K562 (cell line): ENCODE results near the gene TRIOBP. TPM values are rescaled to one million over a fixed set of nuclear protein-coding genes. Genes with fewer than 3 reads are reported as not detected.
A peak's percentile ranks its signal among the peaks of the same experiment; 100 is the strongest.

Experiments used
- CBFA2T2 ChIP-seq: fragments of 450-650 bp; conservative IDR thresholded peaks from 2 replicates; pipeline ENCODE4 v1.6.1; 2017; ENCODE audit warnings: mild to moderate bottlenecking
- CC2D1A ChIP-seq: fragments of 450-650 bp; IDR thresholded peaks from 2 replicates; pipeline ENCODE4 v1.6.1; 2017; ENCODE audit warnings: mild to moderate bottlenecking
- ESRRA ChIP-seq: fragments of 450-650 bp; IDR thresholded peaks from 2 replicates; pipeline ENCODE4 v1.6.1; 2014; ENCODE audit warnings: low read depth, mild to moderate bottlenecking, moderate library complexity, borderline replicate concordance
- EZH2 ChIP-seq: IDR thresholded peaks from 2 replicates; pipeline ENCODE4 v1.6.1; 2012; ENCODE audit warnings: low read depth, mild to moderate bottlenecking, inconsistent platforms, low read length, borderline replicate concordance
- HDAC2 ChIP-seq: fragments of 450-650 bp; IDR thresholded peaks from 2 replicates; pipeline ENCODE4 v1.6.1; 2016; ENCODE audit warnings: mild to moderate bottlenecking
- JUNB ChIP-seq: fragments of 450-650 bp; formaldehyde crosslinking; conservative IDR thresholded peaks from 2 replicates; pipeline ENCODE4 v1.4.0; 2020; ENCODE audit warnings: mild to moderate bottlenecking
- MEIS2 ChIP-seq: fragments of 450-650 bp; IDR thresholded peaks from 2 replicates; pipeline ENCODE4 v1.6.1; 2014; ENCODE audit warnings: mild to moderate bottlenecking; ENCODE audit not compliant: partially characterized antibody
- NFIC ChIP-seq: fragments of 450-650 bp; IDR thresholded peaks from 2 replicates; pipeline ENCODE4 v1.6.1; 2017; ENCODE audit warnings: mild to moderate bottlenecking, inconsistent platforms
- PPARD ChIP-seq: fragments of 250-450 bp; sonication (Bioruptor Pico); IDR thresholded peaks from 2 replicates; pipeline ENCODE4 v1.8.0; 2022; ENCODE audit warnings: inconsistent platforms, mild to moderate bottlenecking, moderate library complexity
- RAD21 ChIP-seq, 2 experiments: fragments of 250-450 bp in 1 of 2; fragments of 450-650 bp in 1 of 2; sonication (Bioruptor Pico) in 1 of 2; formaldehyde crosslinking in 1 of 2; IDR thresholded peaks in 1 of 2; conservative IDR thresholded peaks in 1 of 2; 2 replicates each; pipeline versions ENCODE4 v1.4.0 to v1.8.0; 2020 to 2022; ENCODE audit warnings: mild to moderate bottlenecking in 2 of 2, moderate library complexity in 1 of 2
- RBBP5 ChIP-seq: fragments of 200-600 bp; sonication (generic); IDR thresholded peaks from 2 replicates; pipeline ENCODE4 v1.6.1; 2012; ENCODE audit warnings: borderline replicate concordance, mild to moderate bottlenecking, low read length, control low read depth, inconsistent platforms; ENCODE audit not compliant: insufficient read depth, poor library complexity, severe bottlenecking
- RNF2 ChIP-seq: sonication (generic); IDR thresholded peaks from 2 replicates; pipeline ENCODE4 v1.6.1; 2016
- SIN3A ChIP-seq, 2 experiments: fragments of 150-350 bp in 1 of 2; IDR thresholded peaks; 2 replicates each; pipeline ENCODE4 v1.6.1; 2011 to 2016; ENCODE audit warnings: borderline replicate concordance in 2 of 2, low read depth in 2 of 2, low read length in 2 of 2, mild to moderate bottlenecking in 2 of 2, moderate library complexity in 2 of 2; ENCODE audit not compliant: control insufficient read depth in 1 of 2
- SMAD2 ChIP-seq: fragments of 150-350 bp; IDR thresholded peaks from 2 replicates; pipeline ENCODE4 v1.6.1; 2014; ENCODE audit warnings: low read depth, mild to moderate bottlenecking, low read length
- SUPT5H ChIP-seq: fragments of 450-650 bp; IDR thresholded peaks from 2 replicates; pipeline ENCODE4 v1.6.1; 2016
- TAF7 ChIP-seq: fragments of 450-650 bp; IDR thresholded peaks from 2 replicates; pipeline ENCODE4 v1.6.1; 2016; ENCODE audit warnings: missing genetic modification characterization, missing compliant biosample characterization
- ZNF583 ChIP-seq: fragments of 250-450 bp; sonication (Bioruptor Pico); IDR thresholded peaks from 2 replicates; pipeline ENCODE4 v1.4.0; 2020
- ZNF699 ChIP-seq: fragments of 250-450 bp; sonication (Bioruptor Pico); IDR thresholded peaks from 2 replicates; pipeline ENCODE4 v1.8.0; 2021; ENCODE audit warnings: mild to moderate bottlenecking, moderate library complexity; ENCODE audit not compliant: insufficient replicate concordance
- polyA plus RNA-seq, 8 experiments: library from polyadenylated mRNA; depleted of rRNA in 4 of 8; stranded (reverse) in 5 of 8; unstranded in 3 of 8; fragments of >200 nt; fragmentation: Nextera tagmentation in 2 of 8; fragmentation: Illumina TruSeq in 1 of 8; extraction: Ambion mirVana in 2 of 8; extraction: Trizol in 1 of 8; gene quantifications; 2 replicates each; pipeline versions ENCODE4 v1.2.1 to v1.2.3, GENCODE V29; 2011 to 2014; ENCODE audit warnings: inconsistent platforms in 1 of 8, missing spikeins in 1 of 8
- total RNA-seq, 7 experiments: library from RNA; depleted of rRNA in 6 of 7; stranded (reverse); fragments of >200 nt in 6 of 7; fragmentation: Illumina TruSeq in 2 of 7; extraction: Trizol in 2 of 7; gene quantifications; 2 replicates each; pipeline versions ENCODE4 v1.2.1 to v1.2.3, GENCODE V29; 2011 to 2021; ENCODE audit warnings: low replicate concordance in 1 of 7
- TF ChIP-seq, protein P1 (sequence below): sonication (generic); formaldehyde crosslinking; IDR thresholded peaks from 2 replicates; pipeline ENCODE4 v1.8.1; 2023; ENCODE audit warnings: mild to moderate bottlenecking, missing genetic modification reagents
- TF ChIP-seq, protein P2 (sequence below), 2 experiments: fragments of 450-650 bp in 1 of 2; IDR thresholded peaks; 2 replicates each; pipeline ENCODE4 v1.6.1; 2011 to 2017; ENCODE audit warnings: low read depth in 2 of 2, antibody characterized with exemption in 1 of 2, borderline replicate concordance in 1 of 2, low read length in 1 of 2, mild to moderate bottlenecking in 1 of 2, mixed read lengths in 1 of 2; ENCODE audit not compliant: control insufficient read depth in 1 of 2
- TF ChIP-seq, protein P3 (sequence below): sonication (generic); formaldehyde crosslinking; IDR thresholded peaks from 2 replicates; pipeline ENCODE4 v1.9.0; 2022; ENCODE audit warnings: mild to moderate bottlenecking, missing genetic modification reagents

The TRIOBP gene
- total and polyA plus RNA-seq, 9 of the 15 experiments (the other 6 are each of a cell fraction or from before 2014, with no cell fraction given) = 0.24 to 13.8 (median 5.5) TPM

DNA sequence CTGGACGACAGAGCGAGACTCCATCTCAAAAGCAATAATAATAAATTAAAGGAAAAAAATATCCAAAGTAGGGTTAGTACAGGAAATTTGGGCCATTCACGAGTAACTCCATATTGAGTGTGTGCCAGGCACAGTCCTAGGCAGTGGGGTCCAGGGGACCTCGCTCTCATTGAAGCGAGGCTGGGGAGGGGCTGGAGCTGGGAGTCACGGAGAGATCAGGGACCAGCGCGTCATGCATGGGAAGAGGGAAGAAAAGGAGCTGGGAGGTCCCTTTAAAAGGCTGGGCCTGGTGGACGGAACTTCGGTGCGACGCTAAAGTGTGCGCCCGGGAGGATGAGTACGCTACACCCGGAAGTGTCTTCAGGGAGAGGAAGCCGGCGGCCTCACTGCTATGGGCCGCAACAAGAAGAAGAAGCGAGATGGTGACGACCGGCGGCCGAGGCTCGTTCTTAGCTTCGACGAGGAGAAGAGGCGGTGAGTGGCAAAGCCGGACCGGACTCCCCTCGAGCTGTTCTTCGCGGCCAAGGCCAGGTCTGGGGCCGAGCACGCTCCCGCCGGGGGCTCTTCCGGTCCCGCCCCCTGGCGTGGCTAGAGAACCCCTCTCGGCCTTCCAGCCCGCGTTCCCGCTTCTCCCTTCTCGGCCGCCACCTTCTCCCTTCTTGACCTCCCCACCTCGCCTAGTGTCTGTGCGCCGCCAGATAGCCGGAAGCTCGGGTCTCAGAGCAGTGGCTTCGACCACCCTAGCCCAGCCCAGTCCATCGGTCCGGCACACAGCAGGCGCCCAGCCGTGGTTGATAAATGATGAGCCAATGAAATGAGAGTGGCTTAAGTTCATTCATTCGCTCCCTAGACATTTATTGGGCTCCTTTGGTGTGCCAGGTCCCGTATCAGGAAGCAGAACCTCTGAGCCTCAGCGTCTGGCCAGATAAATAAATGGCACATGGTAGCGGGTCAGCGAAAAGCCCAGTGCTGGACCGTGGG lies 10.6 kb upstream of the TRIOBP start, which contains the start of gene NOL12 (continued):
- TF ChIP-seq SIN3A (IDR thresholded peaks at IDR 0.05; ENCODE audit: borderline replicate concordance in 2 of 2, control insufficient read depth in 1 of 2, low read depth in 2 of 2, low read length in 2 of 2) = peak in 1 of 2 experiments; percentile 82; a peak in 3 of 4 replicates
- no peak for TF ChIP-seq JUNB (CRISPR knock-in tag)
- peak; percentile 80; the same call in 1 of the 2 replicates for TF ChIP-seq HDAC2
- TF ChIP-seq SMAD2 = no peak
- no peak for TF ChIP-seq RNF2
- no peak for TF ChIP-seq ZNF583 (CRISPR knock-in tag)
- no peak for TF ChIP-seq PPARD
- peak; percentile 96 for TF ChIP-seq RBBP5
- no peak for TF ChIP-seq RAD21 (CRISPR knock-in tag; conservative IDR thresholded peaks at IDR 0.05 in 1 of 2, IDR thresholded peaks at IDR 0.05 in 1 of 2)
- TF ChIP-seq TAF7 (tag) = peak; percentile 19; the same call in 1 of the 2 replicates
- TF ChIP-seq, protein P1, sequence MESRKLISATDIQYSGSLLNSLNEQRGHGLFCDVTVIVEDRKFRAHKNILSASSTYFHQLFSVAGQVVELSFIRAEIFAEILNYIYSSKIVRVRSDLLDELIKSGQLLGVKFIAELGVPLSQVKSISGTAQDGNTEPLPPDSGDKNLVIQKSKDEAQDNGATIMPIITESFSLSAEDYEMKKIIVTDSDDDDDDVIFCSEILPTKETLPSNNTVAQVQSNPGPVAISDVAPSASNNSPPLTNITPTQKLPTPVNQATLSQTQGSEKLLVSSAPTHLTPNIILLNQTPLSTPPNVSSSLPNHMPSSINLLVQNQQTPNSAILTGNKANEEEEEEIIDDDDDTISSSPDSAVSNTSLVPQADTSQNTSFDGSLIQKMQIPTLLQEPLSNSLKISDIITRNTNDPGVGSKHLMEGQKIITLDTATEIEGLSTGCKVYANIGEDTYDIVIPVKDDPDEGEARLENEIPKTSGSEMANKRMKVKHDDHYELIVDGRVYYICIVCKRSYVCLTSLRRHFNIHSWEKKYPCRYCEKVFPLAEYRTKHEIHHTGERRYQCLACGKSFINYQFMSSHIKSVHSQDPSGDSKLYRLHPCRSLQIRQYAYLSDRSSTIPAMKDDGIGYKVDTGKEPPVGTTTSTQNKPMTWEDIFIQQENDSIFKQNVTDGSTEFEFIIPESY (CRISPR knock-in tag) = peak; percentile 43; the same call in 1 of the 2 replicates
- TF ChIP-seq, protein P2, sequence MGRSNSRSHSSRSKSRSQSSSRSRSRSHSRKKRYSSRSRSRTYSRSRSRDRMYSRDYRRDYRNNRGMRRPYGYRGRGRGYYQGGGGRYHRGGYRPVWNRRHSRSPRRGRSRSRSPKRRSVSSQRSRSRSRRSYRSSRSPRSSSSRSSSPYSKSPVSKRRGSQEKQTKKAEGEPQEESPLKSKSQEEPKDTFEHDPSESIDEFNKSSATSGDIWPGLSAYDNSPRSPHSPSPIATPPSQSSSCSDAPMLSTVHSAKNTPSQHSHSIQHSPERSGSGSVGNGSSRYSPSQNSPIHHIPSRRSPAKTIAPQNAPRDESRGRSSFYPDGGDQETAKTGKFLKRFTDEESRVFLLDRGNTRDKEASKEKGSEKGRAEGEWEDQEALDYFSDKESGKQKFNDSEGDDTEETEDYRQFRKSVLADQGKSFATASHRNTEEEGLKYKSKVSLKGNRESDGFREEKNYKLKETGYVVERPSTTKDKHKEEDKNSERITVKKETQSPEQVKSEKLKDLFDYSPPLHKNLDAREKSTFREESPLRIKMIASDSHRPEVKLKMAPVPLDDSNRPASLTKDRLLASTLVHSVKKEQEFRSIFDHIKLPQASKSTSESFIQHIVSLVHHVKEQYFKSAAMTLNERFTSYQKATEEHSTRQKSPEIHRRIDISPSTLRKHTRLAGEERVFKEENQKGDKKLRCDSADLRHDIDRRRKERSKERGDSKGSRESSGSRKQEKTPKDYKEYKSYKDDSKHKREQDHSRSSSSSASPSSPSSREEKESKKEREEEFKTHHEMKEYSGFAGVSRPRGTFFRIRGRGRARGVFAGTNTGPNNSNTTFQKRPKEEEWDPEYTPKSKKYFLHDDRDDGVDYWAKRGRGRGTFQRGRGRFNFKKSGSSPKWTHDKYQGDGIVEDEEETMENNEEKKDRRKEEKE (IDR thresholded peaks at IDR 0.05; ENCODE audit: borderline replicate concordance in 1 of 2, control insufficient read depth in 1 of 2, low read depth in 2 of 2, low read length in 1 of 2) = 0 out of 4 replicates have a peak, but pooled peaks of 1 of the 2 experiments have one; percentile 34
- TF ChIP-seq MEIS2 = no peak
- no peak for TF ChIP-seq CC2D1A
- TF ChIP-seq ESRRA = no peak; the same call in 1 of the 2 replicates
- TF ChIP-seq CBFA2T2 = no peak
- TF ChIP-seq EZH2 = no peak
- TF ChIP-seq, protein P3, sequence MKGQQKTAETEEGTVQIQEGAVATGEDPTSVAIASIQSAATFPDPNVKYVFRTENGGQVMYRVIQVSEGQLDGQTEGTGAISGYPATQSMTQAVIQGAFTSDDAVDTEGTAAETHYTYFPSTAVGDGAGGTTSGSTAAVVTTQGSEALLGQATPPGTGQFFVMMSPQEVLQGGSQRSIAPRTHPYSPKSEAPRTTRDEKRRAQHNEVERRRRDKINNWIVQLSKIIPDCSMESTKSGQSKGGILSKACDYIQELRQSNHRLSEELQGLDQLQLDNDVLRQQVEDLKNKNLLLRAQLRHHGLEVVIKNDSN = no peak
- TF ChIP-seq SUPT5H = peak; percentile 74
- peak; percentile 42; the same call in 1 of the 2 replicates for TF ChIP-seq NFIC
- no peak for TF ChIP-seq ZNF699 (CRISPR knock-in tag)
